ENCODE results near the gene INSL6. TPM values are rescaled to one million over a fixed set of nuclear protein-coding genes. Genes with fewer than 3 reads are reported as not detected.

Gene INSL6
- total RNA-seq, 1 donor from 2014 or later: not detected

DNA sequence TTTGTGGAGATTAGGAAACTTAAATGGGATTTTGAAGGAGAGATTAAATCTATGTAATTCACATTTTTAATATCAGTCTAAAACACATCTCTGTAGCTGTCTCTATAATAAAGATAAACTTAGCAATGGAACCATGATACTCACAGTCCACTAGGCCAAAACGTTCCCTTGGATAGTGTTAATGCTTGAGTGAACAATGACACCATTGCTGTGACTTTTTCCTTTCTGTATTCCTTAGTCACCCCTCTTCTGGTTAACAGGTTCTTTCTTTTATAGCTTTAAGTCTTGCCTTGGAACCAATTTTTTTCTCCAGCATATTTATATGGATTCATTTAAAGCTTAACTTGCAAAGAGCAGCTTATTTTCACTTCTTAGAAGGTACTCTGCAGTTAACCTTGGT is 63.3 kb downstream of the INSL6 start:
- H3K9me3 Mint-ChIP-seq (ENCODE audit: unreplicated experiment): no peaks in the 10 kb centered on the region

DNA sequence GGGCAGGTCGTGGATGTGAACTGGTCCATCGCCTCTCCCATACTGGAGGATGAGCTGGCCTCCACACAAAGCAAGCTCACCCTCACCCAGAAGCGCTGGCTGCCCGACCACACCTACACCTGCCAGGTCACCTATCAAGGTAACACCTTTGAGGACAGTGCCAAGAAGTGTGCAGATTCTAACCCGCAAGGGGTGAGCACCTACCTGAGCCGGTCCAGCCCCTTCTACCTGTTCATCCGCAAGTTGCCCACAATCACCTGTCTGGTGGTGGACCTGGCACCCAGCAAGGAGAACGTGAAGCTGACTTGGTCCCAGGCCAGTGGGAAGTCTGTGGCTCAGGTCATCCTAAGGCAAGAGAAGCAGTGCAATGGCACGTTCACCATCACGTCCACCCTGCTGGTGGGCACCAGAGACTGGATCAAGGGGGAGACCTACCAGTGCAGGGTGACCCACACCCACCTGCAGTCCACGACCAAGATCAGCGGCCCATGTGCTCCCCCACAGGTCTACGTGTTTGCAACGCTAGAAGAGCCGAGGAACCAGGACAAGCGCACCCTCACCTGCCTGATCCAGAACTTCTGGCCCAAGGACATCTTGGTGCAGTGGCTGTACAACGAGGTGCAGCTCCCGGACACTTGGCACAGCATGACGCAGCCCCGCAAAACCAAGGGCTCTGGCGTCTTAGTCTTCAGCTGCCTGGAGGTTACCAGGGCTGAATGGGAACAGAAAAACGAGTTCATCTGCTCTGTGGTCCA is 71.3 kb downstream of the INSL6 start:
- DNase-seq (ENCODE audit: low spot score): no peak
- Mint-ChIP-seq H3K4me1 (ENCODE audit: unreplicated experiment) (no peaks in the 10 kb centered on the region), H3K9me3 (ENCODE audit: unreplicated experiment) (no peaks in the 10 kb centered on the region), H3K4me3 (ENCODE audit: unreplicated experiment) (peak overlapping the region; percentile 37), H3K27me3 (ENCODE audit: unreplicated experiment) (peaks cover 1% of the 10 kb centered on the region), H3K27ac (ENCODE audit: unreplicated experiment) (no peak overlapping the region), H3K36me3 (ENCODE audit: low read depth, unreplicated experiment) (peaks cover 28% of the 10 kb centered on the region)
- TF ChIP-seq, protein P1, sequence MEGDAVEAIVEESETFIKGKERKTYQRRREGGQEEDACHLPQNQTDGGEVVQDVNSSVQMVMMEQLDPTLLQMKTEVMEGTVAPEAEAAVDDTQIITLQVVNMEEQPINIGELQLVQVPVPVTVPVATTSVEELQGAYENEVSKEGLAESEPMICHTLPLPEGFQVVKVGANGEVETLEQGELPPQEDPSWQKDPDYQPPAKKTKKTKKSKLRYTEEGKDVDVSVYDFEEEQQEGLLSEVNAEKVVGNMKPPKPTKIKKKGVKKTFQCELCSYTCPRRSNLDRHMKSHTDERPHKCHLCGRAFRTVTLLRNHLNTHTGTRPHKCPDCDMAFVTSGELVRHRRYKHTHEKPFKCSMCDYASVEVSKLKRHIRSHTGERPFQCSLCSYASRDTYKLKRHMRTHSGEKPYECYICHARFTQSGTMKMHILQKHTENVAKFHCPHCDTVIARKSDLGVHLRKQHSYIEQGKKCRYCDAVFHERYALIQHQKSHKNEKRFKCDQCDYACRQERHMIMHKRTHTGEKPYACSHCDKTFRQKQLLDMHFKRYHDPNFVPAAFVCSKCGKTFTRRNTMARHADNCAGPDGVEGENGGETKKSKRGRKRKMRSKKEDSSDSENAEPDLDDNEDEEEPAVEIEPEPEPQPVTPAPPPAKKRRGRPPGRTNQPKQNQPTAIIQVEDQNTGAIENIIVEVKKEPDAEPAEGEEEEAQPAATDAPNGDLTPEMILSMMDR (IDR thresholded peaks at IDR 0.05; ENCODE audit: unreplicated experiment): no peak

More for the DNA sequence above, 63.3 kb downstream of the INSL6 start:
- H3K4me3 Mint-ChIP-seq (ENCODE audit: unreplicated experiment): no peak overlapping the region
- TF ChIP-seq, protein P1 (IDR thresholded peaks at IDR 0.05; ENCODE audit: unreplicated experiment): no peak
- no peaks in the 10 kb centered on the region for H3K4me1 Mint-ChIP-seq (ENCODE audit: unreplicated experiment)
- H3K36me3 Mint-ChIP-seq (ENCODE audit: low read depth, unreplicated experiment): peaks cover 8% of the 10 kb centered on the region
- H3K27ac Mint-ChIP-seq (ENCODE audit: unreplicated experiment): no peak overlapping the region
- H3K27me3 Mint-ChIP-seq (ENCODE audit: unreplicated experiment): no peaks in the 10 kb centered on the region
- DNase-seq (ENCODE audit: low spot score): no peak

Other genes with a start within 250 kb of the INSL6 start
- gene JAK2, start 200.4 kb downstream of the INSL6 start, total RNA-seq (ENCODE audit: unreplicated experiment): 9.4 TPM
- not detected for gene INSL4, start 45.8 kb upstream of the INSL6 start, total RNA-seq (ENCODE audit: unreplicated experiment)
- gene RLN2, start 119.1 kb upstream of the INSL6 start, total RNA-seq (ENCODE audit: unreplicated experiment): 1.4 TPM
- gene RLN1, start 154.2 kb upstream of the INSL6 start, total RNA-seq (ENCODE audit: unreplicated experiment): not detected